Endothelial cell of umbilical vein (primary cell): ENCODE measurements around the gene UBXN11. TPM values are rescaled to one million over a fixed set of nuclear protein-coding genes. Genes with fewer than 3 reads are reported as not detected.

ENCODE experiments used
- BruUV-seq: library from RNA; stranded (reverse); fragments of 400-500 nt; replicated peaks from 2 replicates; lab custom pipeline; 2021; lab: Mats Ljungman, UMichigan
- CTCF ChIA-PET: fragments of 300-600, 350-600 bp; sonication (Branson Sonifier 250); formaldehyde crosslinking; loops from one replicate; lab custom pipeline; 2021; ENCODE audit warnings: antibody characterized with exemption, inconsistent platforms; lab: Charles Lee
- POLR2A ChIA-PET: fragments of 300-600, 350-600 bp; sonication (Branson Sonifier 250); formaldehyde crosslinking; loops from one replicate; lab custom pipeline; 2021; ENCODE audit warnings: antibody characterized with exemption, inconsistent platforms; lab: Charles Lee
- DNase-seq: peaks from one replicate; pipeline ENCODE4 v3.0.0-alpha.2; 2011; ENCODE audit warnings: low read depth, low spot score
- FAIRE-seq: peaks from 2 replicates; lab custom pipeline; 2011; peaks lifted over from hg19 to GRCh38; lab: Jason Lieb, UNC
- H2AFZ ChIP-seq: 2 replicates; pipeline ENCODE4 v1.6.0; 2012; ENCODE audit warnings: low read depth, low read length, control low read depth, inconsistent platforms
- H3K27ac ChIP-seq: 2 replicates; pipeline ENCODE4 v1.5.1; 2011; ENCODE audit warnings: low read depth, mild to moderate bottlenecking, control low read depth, low read length, moderate library complexity; ENCODE audit not compliant: insufficient read depth
- H3K27me3 ChIP-seq, 2 experiments: 2 replicates each; pipeline versions ENCODE4 v1.6.0 to v1.6.1; 2011; ENCODE audit warnings: low read length in 2 of 2, mixed read lengths in 1 of 2; ENCODE audit not compliant: control insufficient read depth in 2 of 2, insufficient read depth in 2 of 2
- H3K36me3 ChIP-seq, 2 experiments: 2 replicates in 1 of 2; 3 replicates in 1 of 2; pipeline ENCODE4 v1.5.1; 2011; ENCODE audit warnings: low read length in 2 of 2, mild to moderate bottlenecking in 1 of 2, moderate library complexity in 1 of 2; ENCODE audit not compliant: control insufficient read depth in 2 of 2, insufficient read depth in 2 of 2; ENCODE audit errors: extremely low read depth in 1 of 2
- H3K4me1 ChIP-seq: 3 replicates; pipeline ENCODE4 v1.5.1; 2011; ENCODE audit warnings: mild to moderate bottlenecking, low read length; ENCODE audit not compliant: control insufficient read depth, insufficient read depth; ENCODE audit errors: extremely low read depth
- H3K4me2 ChIP-seq: 2 replicates; pipeline ENCODE4 v1.6.1; 2011; ENCODE audit warnings: low read length, control low read depth, mixed read lengths; ENCODE audit not compliant: insufficient read depth
- H3K4me3 ChIP-seq, 3 experiments: fragments of 200-600 bp in 1 of 3; sonication (generic), shearing (Covaris generic) in 1 of 3; replicated peaks in 1 of 3; 2 replicates each; pipeline ENCODE4 v1.5.1; 2011 to 2016; ENCODE audit warnings: control low read depth in 3 of 3, low read length in 3 of 3, mild to moderate bottlenecking in 2 of 3, inconsistent platforms in 1 of 3, low read depth in 1 of 3, moderate library complexity in 1 of 3; ENCODE audit not compliant: insufficient read depth in 1 of 3
- H3K79me2 ChIP-seq: 2 replicates; pipeline ENCODE4 v1.6.0; 2012; ENCODE audit warnings: low read length, inconsistent platforms; ENCODE audit not compliant: control insufficient read depth, insufficient read depth
- H3K9ac ChIP-seq: replicated peaks from 2 replicates; pipeline ENCODE3; 2011; ENCODE audit warnings: low read length, control low read depth; ENCODE audit not compliant: insufficient read depth; ENCODE audit errors: extremely low read depth
- H3K9me1 ChIP-seq: replicated peaks from 3 replicates; pipeline ENCODE4 v1.6.0; 2011; ENCODE audit warnings: mild to moderate bottlenecking, low read length; ENCODE audit not compliant: control insufficient read depth, insufficient read depth; ENCODE audit errors: extremely low read depth
- H3K9me3 ChIP-seq: replicated peaks from 2 replicates; pipeline ENCODE4 v1.5.1; 2012; ENCODE audit warnings: low read length, inconsistent platforms; ENCODE audit not compliant: control insufficient read depth, insufficient read depth
- H4K20me1 ChIP-seq: replicated peaks from 2 replicates; pipeline ENCODE3; 2011; ENCODE audit warnings: mild to moderate bottlenecking, low read length; ENCODE audit not compliant: control insufficient read depth, insufficient read depth; ENCODE audit errors: extremely low read depth
- CTCF ChIP-seq, 2 donors: IDR thresholded peaks; 1 replicate in 1 of 2; 2 replicates in 1 of 2; pipeline ENCODE4 v1.5.1; 2011; ENCODE audit warnings: low read length in 2 of 2, mild to moderate bottlenecking in 2 of 2, moderate library complexity in 2 of 2, control low read depth in 1 of 2, inconsistent platforms in 1 of 2, low read depth in 1 of 2; ENCODE audit not compliant: insufficient read depth in 1 of 2; ENCODE audit errors: extremely low read depth in 1 of 2
- EZH2 ChIP-seq: IDR thresholded peaks from 2 replicates; pipeline ENCODE4 v1.6.1; 2012; ENCODE audit warnings: borderline replicate concordance, low read depth, mild to moderate bottlenecking, moderate library complexity, low read length, inconsistent platforms; ENCODE audit not compliant: severe bottlenecking
- FOS ChIP-seq: IDR thresholded peaks from 2 replicates; pipeline ENCODE4 v1.6.1; 2011; ENCODE audit warnings: mild to moderate bottlenecking, low read length, moderate library complexity, borderline replicate concordance; ENCODE audit not compliant: insufficient read depth
- GATA2 ChIP-seq: IDR thresholded peaks from 2 replicates; pipeline ENCODE4 v1.7.0; 2011; ENCODE audit warnings: low read depth, mild to moderate bottlenecking, moderate library complexity, mixed read lengths, low read length; ENCODE audit not compliant: insufficient read length, insufficient read depth
- JUN ChIP-seq: IDR thresholded peaks from 2 replicates; pipeline ENCODE4 v1.6.1; 2011; ENCODE audit warnings: borderline replicate concordance, low read depth; ENCODE audit not compliant: insufficient read length, insufficient read depth
- MAX ChIP-seq: IDR thresholded peaks from 2 replicates; pipeline ENCODE4 v1.6.1; 2011; ENCODE audit not compliant: insufficient read depth, insufficient read length
- POLR2A ChIP-seq: IDR thresholded peaks from 2 replicates; pipeline ENCODE4 v1.6.1; 2012; ENCODE audit warnings: low read depth, mild to moderate bottlenecking, control low read depth, low read length
- POLR2AphosphoS5 ChIP-seq: IDR thresholded peaks from 2 replicates; pipeline ENCODE4 v1.6.1; 2012; ENCODE audit warnings: low read depth, mild to moderate bottlenecking, control low read depth, low read length, moderate library complexity; ENCODE audit not compliant: insufficient read depth
- dilution Hi-C: fragments of 300-500 bp; cut with MboI; formaldehyde crosslinking; loops from one replicate; pipeline ENCODE4 v1.15.0; 2019; ENCODE audit warnings: low sequenced_read_pairs; ENCODE audit not compliant: extremely low pct_ligation_motif_present
- intact Hi-C: fragments of 100-400 bp; cut with micrococcal nuclease; formaldehyde crosslinking; loops from one replicate; pipeline ENCODE4 v1.10.0; 2022
- polyA plus RNA-seq, 4 experiments: library from polyadenylated mRNA; depleted of rRNA in 3 of 4; stranded (reverse) in 3 of 4; unstranded in 1 of 4; fragments of >200 nt; gene quantifications; 2 replicates each; pipeline versions ENCODE4 v1.2.1 to v1.2.3, GENCODE V29; 2011 to 2012; ENCODE audit warnings: missing spikeins in 1 of 4
- total RNA-seq: library from RNA; stranded (reverse); gene quantifications from 2 replicates; pipeline ENCODE4 v1.2.3, GENCODE V29; 2021

Gene UBXN11
- total and polyA plus RNA-seq, 2 donors (not counting 3 experiments of a cell fraction or from before 2014, with no cell fraction given), result 14.8 to 15.6 TPM

GRCh38 chr1:26315874-26316850 lies 9.7 kb upstream of the UBXN11 start:
- DNase-seq (no peak), FAIRE-seq (no peak)
- Histone ChIP-seq H3K36me3 (no peaks in the 10 kb centered on the region), H3K4me1 (no peaks in the 10 kb centered on the region), H3K4me3 (no peak overlapping the region), H4K20me1 (no peaks in the 10 kb centered on the region), H3K4me2 (no peak overlapping the region), H3K79me2 (no peaks in the 10 kb centered on the region), H2AFZ (no peak overlapping the region), H3K9me3 (no peaks in the 10 kb centered on the region), H3K27me3 (peaks cover 2 to 7% of the 10 kb centered on the region in 2 experiments), H3K27ac (no peak overlapping the region), H3K9me1 (no peaks in the 10 kb centered on the region), H3K9ac (no peak overlapping the region)
- BruUV-seq, result no TSS peak
- intact Hi-C loops, result no loop called here
- TF ChIP-seq POLR2A, result no peak
- TF ChIP-seq FOS, result no peak
- TF ChIP-seq CTCF (IDR thresholded peaks at IDR 0.05; ENCODE audit: extremely low read depth in 1 of 2, insufficient read depth in 1 of 2, low read depth in 1 of 2, low read length in 2 of 2), result no peak
- TF ChIP-seq MAX, result no peak
- no peak for TF ChIP-seq EZH2
- no peak for TF ChIP-seq POLR2AphosphoS5
- TF ChIP-seq GATA2, result no peak
- TF ChIP-seq JUN, result no peak
- POLR2A ChIA-PET, result no interaction called here
- dilution Hi-C loops, result no loop called here
- CTCF ChIA-PET, result interaction anchor here (0.6 to 7.4 kb wide), 5 partner anchors 11 to 147 kb away, joined by 3 to 132 read pairs (median 3); partner anchors contain the start of genes SH3BGRL3 and ZNF593
